HG03159 (cell line): ENCODE data around the gene NUMA1.
A peak's percentile ranks its signal among the peaks of the same experiment; 100 is the strongest.

Experiments used
- ATAC-seq: cut with Tn5 transposase; IDR thresholded peaks from one replicate; pipeline ENCODE4 v1.9.1; 2021; ENCODE audit warnings: mild to moderate bottlenecking, moderate library complexity; ENCODE audit not compliant: unreplicated experiment

The NUMA1 gene, protein sequence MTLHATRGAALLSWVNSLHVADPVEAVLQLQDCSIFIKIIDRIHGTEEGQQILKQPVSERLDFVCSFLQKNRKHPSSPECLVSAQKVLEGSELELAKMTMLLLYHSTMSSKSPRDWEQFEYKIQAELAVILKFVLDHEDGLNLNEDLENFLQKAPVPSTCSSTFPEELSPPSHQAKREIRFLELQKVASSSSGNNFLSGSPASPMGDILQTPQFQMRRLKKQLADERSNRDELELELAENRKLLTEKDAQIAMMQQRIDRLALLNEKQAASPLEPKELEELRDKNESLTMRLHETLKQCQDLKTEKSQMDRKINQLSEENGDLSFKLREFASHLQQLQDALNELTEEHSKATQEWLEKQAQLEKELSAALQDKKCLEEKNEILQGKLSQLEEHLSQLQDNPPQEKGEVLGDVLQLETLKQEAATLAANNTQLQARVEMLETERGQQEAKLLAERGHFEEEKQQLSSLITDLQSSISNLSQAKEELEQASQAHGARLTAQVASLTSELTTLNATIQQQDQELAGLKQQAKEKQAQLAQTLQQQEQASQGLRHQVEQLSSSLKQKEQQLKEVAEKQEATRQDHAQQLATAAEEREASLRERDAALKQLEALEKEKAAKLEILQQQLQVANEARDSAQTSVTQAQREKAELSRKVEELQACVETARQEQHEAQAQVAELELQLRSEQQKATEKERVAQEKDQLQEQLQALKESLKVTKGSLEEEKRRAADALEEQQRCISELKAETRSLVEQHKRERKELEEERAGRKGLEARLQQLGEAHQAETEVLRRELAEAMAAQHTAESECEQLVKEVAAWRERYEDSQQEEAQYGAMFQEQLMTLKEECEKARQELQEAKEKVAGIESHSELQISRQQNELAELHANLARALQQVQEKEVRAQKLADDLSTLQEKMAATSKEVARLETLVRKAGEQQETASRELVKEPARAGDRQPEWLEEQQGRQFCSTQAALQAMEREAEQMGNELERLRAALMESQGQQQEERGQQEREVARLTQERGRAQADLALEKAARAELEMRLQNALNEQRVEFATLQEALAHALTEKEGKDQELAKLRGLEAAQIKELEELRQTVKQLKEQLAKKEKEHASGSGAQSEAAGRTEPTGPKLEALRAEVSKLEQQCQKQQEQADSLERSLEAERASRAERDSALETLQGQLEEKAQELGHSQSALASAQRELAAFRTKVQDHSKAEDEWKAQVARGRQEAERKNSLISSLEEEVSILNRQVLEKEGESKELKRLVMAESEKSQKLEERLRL (N-terminal part only)

DNA sequence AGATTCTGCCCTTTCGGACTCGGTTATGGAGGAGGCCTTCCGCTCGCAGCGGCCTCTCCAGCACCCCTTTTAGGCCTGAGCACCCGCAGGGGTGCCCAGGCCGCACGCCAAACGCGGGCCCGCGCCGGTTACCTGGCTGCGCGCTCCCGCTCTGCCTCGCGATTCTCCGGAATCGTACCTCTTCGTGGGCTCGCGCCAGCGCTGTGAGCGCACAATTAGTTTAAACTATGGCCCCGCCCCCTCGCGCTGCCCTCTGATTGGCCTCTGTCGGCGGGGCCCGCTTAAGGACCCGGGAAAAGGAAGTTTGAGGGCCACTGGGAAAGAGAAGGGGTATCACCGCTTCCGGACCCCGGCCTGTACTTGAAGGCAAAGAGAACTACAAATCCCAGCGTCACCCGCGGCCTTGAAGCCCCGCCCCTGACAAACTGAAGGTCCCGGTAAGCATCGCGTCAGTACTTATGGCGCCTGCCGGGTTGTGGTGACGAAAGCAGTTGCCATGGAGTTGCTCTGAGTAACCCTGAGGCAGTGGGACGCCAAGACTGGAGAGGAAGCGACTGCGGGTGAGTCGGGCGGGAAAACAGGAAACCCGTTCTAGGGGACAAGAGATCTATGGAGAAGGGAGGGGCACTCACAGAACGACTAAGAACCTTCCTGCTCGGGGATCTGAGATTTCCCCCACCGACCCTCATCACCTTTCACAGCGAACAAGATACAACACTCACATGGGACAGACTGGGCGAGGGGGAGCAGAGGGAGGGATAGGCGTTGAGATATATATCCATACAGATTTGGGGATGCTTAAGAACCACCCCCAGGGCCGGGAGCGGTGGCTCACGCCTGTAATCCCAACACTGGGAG, at the start of gene NUMA1, which contains the start of gene LRRC51:
Gene NUMA1 (minus strand): TSS at position 217 of the 858 bp plus-strand sequence. CDS start 44,599 bp downstream, outside the sequence.
Gene LRRC51 (plus strand): TSS at position 525 of the 858 bp plus-strand sequence. CDS start 8,234 bp downstream, outside the sequence.
- peak; percentile 93 for ATAC-seq

DNA sequence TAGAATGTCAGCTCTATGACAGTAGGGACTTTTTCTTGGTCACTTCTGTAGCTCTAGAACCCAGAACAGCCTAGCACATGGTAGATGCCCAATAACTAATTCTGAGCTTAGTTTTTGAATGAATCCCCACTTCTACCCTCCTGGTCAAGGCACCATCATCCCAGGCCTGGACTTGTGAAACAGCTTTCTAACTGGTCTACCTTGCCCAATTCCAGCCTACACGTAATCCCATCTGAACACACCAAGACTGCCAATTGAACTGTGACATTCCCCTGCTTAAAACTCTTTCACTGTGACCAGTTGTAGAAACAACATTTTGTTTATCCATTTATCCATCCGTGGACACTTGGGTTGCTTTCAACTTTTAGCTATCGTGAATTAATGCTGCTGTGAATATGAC, 49.0 kb upstream of the NUMA1 start:
- ATAC-seq, result no peak

- ATAC-seq, result no peak
These were observed 47.6 kb upstream of the NUMA1 start for GRCh38 chr11:72127923-72128322.

DNA sequence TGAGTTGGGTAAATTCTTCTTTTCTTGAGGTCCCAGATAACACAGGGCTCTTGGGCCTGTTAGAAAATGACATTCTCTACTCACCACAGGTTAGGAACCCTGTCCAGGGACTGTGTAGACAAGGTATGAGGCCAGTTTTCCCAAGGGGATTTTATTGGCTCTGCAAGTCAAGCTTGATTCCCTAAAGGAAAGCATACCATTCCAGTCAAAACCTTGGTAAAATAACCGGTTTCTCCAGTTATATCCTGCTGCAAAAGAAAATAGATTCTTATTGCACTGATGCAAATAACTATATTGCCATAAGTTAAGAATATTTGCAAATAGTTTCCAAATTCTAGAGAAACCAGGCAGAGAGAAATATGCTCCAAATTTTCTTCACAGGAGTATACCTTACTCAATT, 45.6 kb upstream of the NUMA1 start:
- ATAC-seq, result no peak

GRCh38 chr11:72124046-72124445, 43.7 kb upstream of the NUMA1 start:
- ATAC-seq, result no peak

DNA sequence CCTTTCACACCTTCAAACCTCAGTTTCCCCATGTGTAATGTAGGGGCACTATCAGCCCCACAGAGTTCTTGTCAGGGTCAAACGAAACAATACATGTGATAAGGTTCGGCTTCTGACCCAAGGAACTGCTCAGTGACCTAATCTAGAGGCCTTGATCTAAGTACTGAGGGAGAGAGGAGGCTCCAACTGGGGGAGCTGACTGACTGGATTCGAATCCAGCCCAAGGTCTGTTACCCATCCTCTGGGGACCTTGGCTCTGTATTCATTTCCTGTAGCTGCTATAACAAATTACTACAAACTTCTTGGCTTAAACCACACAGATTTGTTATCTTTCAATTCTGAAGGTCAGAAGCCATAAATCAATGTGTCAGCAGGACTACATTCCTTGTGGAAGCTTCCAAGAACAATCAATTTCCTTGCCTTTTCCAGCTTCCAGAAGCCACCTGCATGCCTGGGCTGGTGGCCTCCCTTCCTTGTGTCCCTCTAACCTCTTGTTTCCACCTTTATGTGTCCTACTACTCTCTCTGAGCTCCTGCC, 42.8 kb upstream of the NUMA1 start:
- ATAC-seq, result no peak

GRCh38 chr11:72122607-72123006, 42.3 kb upstream of the NUMA1 start:
- ATAC-seq, result no peak

DNA sequence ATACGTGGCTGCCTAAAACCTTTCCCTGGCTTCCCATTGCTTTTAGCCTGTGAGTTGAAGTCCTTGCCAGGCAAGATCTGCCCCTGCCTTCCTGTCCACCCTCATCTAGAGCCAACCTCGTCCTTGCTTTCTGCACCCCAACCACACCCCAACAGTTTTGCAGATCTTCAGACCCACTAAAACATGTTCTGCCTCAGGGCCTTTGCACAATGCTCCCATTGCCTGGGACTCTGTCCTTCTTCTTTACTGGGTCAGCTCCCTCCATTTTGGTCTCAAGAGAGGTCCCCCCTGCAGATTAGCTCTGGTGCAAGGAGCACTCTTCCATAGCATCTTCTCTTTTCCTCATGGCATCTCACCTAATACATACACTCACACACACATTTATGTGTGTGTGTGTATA, 40.6 kb upstream of the NUMA1 start:
- no peak for ATAC-seq

DNA sequence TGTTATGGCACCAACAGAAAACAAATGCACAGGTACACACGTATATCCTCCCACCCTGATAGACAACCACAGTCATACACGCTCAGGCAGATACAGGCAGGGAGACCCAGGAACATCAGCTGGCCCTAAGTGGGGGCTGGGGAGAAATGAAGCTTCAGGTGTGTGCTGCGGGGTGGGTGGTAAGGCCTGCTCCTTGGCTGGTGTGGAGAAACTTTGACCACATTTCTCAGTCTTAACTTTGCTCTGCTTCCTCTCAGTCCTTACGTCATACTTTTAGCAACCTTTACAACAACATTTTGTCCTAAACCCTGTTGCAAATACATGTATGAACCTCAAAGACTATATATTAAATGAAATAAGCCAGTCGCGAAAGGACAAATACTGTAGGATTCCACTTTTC, 38.9 kb upstream of the NUMA1 start:
- ATAC-seq, result no peak

DNA sequence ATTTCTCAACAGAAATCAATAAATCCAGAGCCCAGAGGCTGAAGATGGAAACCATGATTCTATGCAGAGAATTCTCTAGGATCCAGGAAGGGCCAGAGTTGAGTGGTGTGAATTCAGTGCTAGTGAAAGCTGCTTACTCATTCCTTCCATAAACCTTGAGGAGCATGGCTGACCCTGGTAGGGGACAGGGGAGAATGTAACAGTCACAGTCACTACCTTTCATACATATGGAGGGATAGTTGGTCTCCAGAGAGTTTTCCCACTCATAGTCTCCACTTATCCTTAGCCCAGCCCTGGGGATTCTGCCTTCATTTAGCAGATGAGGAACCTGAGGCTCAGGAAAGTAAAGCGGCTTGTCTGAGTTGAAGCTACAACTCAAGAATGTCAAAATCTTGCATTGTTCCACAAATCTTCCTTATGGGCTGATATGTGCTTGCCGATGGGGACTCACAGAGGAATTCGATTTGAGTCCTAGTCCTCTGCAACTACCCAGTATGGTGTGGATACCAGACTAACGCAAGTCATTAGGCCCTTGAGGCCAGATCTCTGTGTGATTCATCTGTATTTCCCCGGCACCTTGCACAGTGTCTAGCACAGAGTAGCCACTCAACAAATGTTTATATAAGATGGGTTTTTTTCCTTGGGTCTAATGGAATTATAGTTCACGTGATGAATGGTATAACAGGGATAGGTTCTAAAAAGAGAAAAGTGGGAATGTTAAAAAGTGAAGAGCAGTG, 35.8 kb upstream of the NUMA1 start:
- no peak for ATAC-seq

GRCh38 chr11:72114570-72114969, 34.2 kb upstream of the NUMA1 start:
- no peak for ATAC-seq

DNA sequence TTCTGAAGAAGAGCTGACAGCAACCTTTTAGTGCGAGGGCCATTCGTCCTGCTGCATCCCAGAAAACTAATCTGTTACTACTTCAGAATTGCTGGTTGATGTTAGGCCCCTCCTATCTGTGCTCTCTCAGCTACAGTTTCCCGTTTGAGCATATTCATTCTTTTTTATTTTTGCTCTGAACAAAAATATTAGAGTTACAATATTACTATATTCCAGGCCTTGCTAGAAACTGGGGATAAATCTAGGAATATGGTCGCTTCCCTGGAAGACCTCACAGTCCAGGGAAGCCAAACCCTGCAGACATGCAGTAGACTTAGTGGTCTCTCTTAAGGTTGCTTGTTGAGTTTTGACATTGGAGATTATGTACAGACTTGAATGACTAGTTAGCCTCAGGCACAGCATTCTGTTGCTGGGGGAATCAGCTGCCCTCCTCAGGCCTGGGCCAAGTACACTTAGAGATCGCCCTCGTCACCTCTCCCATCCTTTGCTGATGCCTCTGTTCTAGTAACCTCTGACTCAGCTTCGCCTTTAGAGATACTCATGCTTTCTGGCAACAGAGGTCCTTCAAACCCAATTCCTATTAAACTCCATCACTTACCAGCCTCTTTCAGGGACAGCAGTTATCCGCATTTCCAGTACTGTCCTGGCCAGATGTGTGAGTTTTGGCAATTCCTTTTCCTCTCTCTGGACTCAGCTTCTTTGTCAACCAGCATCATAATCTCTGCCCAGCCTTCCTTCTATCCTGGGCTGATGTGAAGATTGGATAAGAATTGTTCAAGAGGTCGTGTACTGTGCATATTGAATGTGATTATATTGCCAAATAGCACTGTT, 32.9 kb upstream of the NUMA1 start:
- ATAC-seq, result no peak

- ATAC-seq, result peak; percentile 88
These were observed 32.0 kb upstream of the NUMA1 start, which contains the start of gene ANAPC15 for GRCh38 chr11:72112143-72112977. TSS of gene ANAPC15 (minus strand) at chr11:72112695. CDS start at chr11:72111276, 1,419 bp downstream.

DNA sequence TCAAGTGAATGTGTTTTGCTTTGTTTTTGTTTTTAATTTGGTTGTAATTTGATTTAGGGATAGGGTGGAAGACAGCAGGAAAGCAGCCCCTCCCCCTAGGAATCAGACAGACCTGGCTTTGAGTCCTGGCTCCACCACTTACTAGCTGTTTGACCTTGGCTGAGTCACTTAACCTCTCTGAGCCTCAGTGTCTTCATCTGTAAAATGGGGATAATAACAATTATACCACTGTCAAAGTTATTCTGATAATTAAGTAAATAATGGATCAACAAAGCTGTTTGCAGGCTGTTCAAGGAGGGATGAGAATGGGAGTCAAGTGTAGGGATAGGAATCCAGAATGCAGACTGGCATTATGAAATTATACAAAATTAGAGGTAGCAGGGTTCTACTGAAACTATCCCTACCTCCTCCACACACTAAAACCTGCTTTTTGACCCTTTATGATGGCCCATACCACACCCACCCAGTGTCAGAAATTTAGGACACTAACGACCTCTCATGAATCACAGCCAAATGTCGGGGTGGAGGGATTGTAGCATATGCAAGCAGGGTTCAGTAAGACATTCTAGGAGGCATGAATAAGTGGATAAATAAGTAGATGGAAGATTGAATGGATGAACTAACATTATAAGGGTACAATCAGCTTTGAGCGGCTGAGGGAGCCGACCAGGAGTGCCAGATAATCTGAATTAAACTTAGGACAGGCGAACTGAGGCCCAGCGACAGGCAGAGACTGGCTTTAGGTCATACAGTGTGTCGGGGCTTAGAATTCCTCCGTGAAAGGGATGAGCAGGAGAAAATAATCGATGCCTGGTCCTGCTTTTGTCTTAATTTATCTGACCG, 31.2 kb upstream of the NUMA1 start:
- peak; percentile 2 for ATAC-seq

GRCh38 chr11:72105888-72106287, 25.5 kb upstream of the NUMA1 start, which contains the start of gene TOMT:
TSS of gene TOMT (plus strand) at chr11:72105924. CDS start at chr11:72105952, 28 bp downstream.
- ATAC-seq, result no peak

DNA sequence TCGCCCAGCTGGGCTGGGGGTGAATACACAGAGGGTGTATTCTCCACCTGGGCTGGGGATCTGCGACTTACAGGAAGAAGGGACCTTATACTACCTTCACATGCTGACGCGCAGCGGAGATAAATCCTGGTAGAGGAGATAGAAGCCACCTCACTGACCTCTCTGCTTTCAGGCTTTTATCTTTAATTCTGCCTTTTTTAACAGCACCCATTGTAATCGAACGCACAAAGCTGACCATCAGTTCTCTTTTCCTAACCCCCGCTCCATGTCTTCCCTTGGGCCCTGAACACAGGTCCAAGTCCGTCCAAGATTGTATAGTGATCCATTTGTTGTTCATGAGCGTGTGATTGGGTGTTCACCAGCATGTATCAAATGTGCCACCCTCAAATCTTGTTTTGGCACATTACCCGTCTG, 23.4 kb upstream of the NUMA1 start:
- no peak for ATAC-seq
